Measurements from ENCODE around the gene LTBP4. TPM values are rescaled to one million over a fixed set of nuclear protein-coding genes. Genes with fewer than 3 reads are reported as not detected.
"Not testable (repeated sequence)": the region's sequence is repeated elsewhere in the genome, so short reads cannot be mapped to it uniquely, and the experiment has no call there.

LTBP4 gene
- total RNA-seq, 1 donor from 2014 or later: 25.3 TPM

DNA sequence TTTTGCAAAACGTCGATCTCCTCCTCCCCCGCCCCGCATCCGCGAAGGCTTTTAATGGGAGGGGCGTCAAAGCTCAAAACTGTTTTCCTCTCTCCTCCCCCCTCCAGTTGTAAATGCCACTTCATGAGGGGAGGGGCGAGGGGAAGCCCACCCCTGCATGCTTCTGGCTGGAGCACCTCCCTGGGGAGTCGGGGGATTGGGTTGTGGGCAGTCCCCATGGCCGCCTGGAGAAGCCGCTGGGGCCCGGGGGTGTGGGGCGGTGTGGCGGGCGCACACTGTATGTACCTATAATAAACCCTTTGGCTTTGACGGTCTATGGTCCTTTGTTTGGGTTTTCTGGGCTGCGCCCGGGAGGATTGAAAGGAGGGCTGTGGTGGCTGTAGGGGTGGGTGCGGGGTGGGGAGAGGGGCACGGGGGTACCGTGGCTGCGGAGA lies 25.0 kb upstream of the LTBP4 start:
- FAIRE-seq: no peak
- no peak for DNase-seq (ENCODE audit: low spot score in 2 of 2)

- DNase-seq (ENCODE audit: low spot score in 2 of 2) (peak; percentile 96 to 99), FAIRE-seq (no peak)
Observed at GRCh38 chr19:40576585-40577451, 24.4 kb upstream of the LTBP4 start, which contains the start of gene SHKBP1. SHKBP1 (plus strand) TSS chr19:40576873; CDS start chr19:40576900, 27 bp downstream.

GRCh38 chr19:40578442-40578908 lies 22.7 kb upstream of the LTBP4 start:
- no peak for FAIRE-seq
- DNase-seq (ENCODE audit: low spot score in 2 of 2): peak in 1 of 2 donors; percentile 58

DNA sequence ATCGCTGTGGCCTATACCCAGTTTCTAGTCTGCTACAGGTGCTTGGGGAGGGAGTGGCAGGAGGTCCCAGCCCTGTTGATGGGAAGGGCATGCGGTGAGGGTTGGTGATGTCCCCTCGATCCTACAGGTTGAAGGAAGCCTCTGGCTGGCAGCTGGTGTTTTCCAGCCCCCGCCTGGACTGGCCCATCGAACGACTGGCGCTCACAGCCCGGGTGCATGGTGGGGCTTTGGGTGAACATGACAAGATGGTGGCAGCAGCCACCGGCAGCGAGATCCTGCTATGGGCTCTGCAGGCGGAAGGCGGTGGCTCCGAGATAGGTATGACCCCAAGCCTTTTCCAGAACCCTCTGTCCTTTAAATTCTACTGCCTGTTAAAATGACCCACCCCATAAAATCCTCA lies 20.6 kb upstream of the LTBP4 start:
- DNase-seq (ENCODE audit: low spot score in 2 of 2) (no peak), FAIRE-seq (no peak)

DNA sequence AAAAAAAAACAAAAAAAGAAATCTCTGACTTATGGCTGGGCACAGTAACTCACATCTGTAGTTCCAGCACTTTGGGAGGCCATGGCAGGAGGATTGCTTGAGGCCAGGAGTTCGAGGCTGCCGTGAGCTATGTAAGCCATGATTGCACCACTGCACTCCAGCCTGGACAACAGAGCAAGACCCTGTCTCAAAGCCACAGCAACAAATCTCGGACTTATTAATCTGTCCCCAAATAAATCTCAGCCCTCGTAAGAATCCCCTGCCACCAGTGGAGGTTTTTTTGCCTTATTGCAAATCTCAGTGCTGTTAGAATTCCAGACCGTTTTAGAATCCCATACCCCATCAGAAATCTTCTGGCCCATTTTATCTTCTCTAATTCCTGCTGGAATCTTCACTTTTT lies 19.6 kb upstream of the LTBP4 start:
- DNase-seq (ENCODE audit: low spot score in 2 of 2) (no peak), FAIRE-seq (no peak)

DNA sequence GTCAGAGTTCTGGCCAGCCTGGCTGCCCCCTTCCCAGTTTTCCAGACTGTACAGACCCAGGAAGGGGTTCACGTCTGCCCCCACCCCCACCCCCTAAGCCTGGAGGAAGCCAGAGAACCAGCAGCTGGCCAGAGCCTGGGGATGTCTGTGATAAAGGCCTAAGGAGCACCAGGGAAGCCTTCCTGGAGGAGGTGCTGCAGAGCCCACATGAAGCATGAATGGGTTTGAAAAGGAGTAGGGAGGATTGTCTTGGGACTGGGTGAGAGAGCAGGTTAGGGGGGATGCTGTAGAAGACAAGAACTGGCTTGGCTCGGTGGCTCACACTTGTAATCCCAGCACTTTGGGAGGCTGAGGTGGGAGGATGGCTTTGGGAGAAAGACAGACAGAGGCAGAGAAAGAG lies 18.7 kb upstream of the LTBP4 start:
- no peak for DNase-seq (ENCODE audit: low spot score in 2 of 2)
- no peak for FAIRE-seq

DNA sequence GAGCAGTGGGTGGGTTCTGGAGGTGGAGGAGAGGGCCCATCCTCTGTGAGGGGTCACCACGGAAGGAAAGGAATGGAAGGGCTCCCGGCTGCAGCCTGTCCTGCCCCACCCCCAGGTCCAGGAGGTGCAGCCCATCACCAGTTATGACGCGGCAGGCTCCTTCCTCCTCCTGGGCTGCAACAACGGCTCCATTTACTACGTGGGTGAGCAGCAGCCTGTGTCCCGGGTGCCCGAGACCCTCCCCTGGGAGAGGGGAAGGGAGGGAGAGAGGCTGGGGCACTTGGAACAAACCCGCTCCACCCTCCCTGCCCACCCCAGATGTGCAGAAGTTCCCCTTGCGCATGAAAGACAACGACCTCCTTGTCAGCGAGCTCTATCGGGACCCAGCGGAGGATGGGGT lies 17.9 kb upstream of the LTBP4 start:
- FAIRE-seq (no peak), DNase-seq (ENCODE audit: low spot score in 2 of 2) (no peak)

GRCh38 chr19:40584007-40584406 lies 17.2 kb upstream of the LTBP4 start:
- DNase-seq (ENCODE audit: low spot score in 2 of 2): no peak
- no peak for FAIRE-seq

GRCh38 chr19:40585241-40585981 lies 15.8 kb upstream of the LTBP4 start:
- DNase-seq (ENCODE audit: low spot score in 2 of 2) (no peak), FAIRE-seq (no peak)

GRCh38 chr19:40585982-40586422 lies 15.2 kb upstream of the LTBP4 start:
- FAIRE-seq (no peak), DNase-seq (ENCODE audit: low spot score in 2 of 2) (no peak)

- DNase-seq (ENCODE audit: low spot score in 2 of 2): no peak
- FAIRE-seq: no peak
Observed at GRCh38 chr19:40586611-40587010, 14.6 kb upstream of the LTBP4 start.

- no peak for DNase-seq (ENCODE audit: low spot score in 2 of 2)
- no peak for FAIRE-seq
Observed at GRCh38 chr19:40588110-40588854, 12.9 kb upstream of the LTBP4 start.

GRCh38 chr19:40588926-40589569 lies 12.1 kb upstream of the LTBP4 start:
- DNase-seq (ENCODE audit: low spot score in 2 of 2): no peak
- FAIRE-seq: no peak

DNA sequence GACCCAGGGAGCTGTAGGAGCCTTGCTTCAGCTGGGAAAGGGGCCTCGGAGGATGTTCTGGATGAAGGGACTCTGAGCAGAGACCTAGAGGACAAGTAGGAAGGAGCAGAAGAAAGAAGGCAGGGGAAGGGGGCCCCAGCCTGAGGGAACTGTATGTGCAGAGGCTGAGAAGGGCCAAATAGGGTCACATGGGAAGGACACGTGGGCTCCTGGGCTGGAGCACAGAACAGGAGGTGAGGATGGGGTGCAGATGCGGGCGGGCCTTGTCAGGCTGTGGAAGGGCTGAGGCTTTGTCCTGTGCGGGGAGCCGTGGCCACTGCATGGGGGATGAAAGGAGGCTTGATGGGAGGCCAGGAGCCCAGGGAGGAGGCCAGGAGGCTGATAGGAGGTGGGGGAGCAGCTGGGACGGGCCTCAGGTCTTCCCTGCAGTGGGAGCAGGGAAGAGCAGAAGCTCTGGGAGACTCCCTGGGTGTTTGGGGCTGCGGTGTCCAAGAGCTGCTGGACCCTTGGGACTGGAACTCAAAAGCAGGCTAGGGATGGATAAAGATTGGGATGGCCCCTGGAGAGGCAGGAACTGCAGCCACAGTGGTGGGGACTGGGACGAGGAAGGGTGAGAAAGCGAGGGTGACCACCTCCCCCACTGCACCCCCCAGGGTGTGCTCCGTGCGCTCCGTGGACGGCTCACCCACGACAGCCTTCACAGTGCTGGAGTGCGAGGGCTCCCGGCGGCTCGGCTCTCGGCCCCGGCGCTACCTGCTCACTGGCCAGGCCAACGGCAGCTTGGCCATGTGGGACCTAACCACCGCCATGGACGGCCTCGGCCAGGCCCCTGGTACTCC lies 11.4 kb upstream of the LTBP4 start:
- DNase-seq (ENCODE audit: low spot score in 2 of 2): no peak
- FAIRE-seq: no peak

DNA sequence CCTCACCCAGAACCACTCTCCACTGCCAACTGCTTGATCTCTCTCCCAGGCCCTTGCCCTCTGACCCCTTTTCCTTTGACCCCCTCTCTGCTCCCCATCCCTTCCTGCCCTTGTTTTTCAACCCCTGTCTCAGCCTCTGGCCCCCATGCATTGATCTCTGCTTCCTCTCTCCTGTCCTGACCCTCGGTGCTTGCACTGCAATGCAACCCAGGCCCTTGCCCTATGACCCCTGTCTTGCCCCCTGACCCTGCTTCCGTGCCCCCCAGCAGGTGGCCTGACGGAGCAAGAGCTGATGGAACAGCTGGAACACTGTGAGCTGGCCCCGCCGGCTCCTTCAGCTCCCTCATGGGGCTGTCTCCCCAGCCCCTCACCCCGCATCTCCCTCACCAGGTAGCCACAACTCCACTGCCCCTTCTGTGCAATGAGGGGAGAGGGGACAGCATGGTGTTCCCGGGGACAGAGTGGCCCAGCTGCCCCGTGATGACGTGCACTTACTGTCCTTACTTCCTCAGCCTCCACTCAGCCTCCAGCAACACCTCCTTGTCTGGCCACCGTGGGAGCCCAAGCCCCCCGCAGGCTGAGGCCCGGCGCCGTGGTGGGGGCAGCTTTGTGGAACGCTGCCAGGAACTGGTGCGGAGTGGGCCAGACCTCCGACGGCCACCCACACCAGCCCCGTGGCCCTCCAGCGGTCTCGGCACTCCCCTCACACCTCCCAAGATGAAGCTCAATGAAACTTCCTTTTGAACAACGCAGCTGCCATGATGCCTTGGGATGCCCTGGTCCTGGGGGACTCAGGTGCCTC lies 10.5 kb upstream of the LTBP4 start:
- FAIRE-seq (no peak), DNase-seq (ENCODE audit: low spot score in 2 of 2) (no peak)

GRCh38 chr19:40591724-40592123 lies 9.4 kb upstream of the LTBP4 start:
- FAIRE-seq: not testable (repeated sequence)

DNA sequence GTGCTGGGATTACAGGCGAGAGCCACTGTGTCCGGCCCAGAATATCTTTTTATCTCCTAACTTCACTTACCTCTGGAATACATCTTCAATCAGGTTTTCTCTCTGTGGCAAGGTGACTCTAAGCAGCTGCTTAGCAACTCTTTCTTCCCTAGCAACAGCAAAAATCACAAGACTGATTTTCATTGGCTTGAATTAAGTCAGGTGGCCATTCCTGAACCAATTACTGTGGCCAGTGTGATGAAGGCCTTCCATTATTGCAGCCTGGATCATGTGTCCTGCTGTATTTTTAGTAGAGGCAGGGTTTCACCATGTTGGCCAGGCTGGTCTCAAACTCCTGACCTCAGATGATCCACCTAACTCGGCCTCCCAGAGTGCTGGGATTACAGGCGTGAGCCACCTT lies 9.0 kb upstream of the LTBP4 start:
- DNase-seq (ENCODE audit: low spot score in 2 of 2): no peak
- no peak for FAIRE-seq

More at GRCh38 chr19:40591724-40592123, 9.4 kb upstream of the LTBP4 start:
- DNase-seq (ENCODE audit: low spot score in 2 of 2): not testable (repeated sequence)

GRCh38 chr19:40594255-40594654 lies 6.9 kb upstream of the LTBP4 start:
- FAIRE-seq (no peak), DNase-seq (ENCODE audit: low spot score in 2 of 2) (peak in 1 of 2 donors; percentile 51)
